OCI-LY1 (cell line): Measurements from ENCODE around the gene MXI1.

ENCODE experiments used
- H2AFZ ChIP-seq: fragments of 200-600 bp; sonication (generic), shearing (Covaris generic); 2 replicates; pipeline ENCODE4 v1.6.0; 2014; ENCODE audit warnings: antibody characterized with exemption, mild to moderate bottlenecking, low read length
- H3F3A ChIP-seq: fragments of 200-600 bp; sonication (generic), shearing (Covaris generic); 2 replicates; pipeline ENCODE4 v1.6.0; 2014; ENCODE audit warnings: mild to moderate bottlenecking, antibody characterized with exemption, low read length, moderate library complexity; ENCODE audit not compliant: insufficient read depth
- H3K27ac ChIP-seq: fragments of 200-600 bp; sonication (generic); 2 replicates; pipeline ENCODE4 v1.5.1; 2014; ENCODE audit warnings: low read length, mixed run types, mild to moderate bottlenecking, low read depth; ENCODE audit not compliant: poor library complexity, severe bottlenecking
- H3K27me3 ChIP-seq: fragments of 200-600 bp; sonication (generic); 2 replicates; pipeline ENCODE4 v1.6.0; 2014; ENCODE audit warnings: antibody characterized with exemption, mild to moderate bottlenecking, low read length, moderate library complexity; ENCODE audit not compliant: insufficient read depth
- H3K36me3 ChIP-seq: fragments of 200-600 bp; sonication (generic); 2 replicates; pipeline ENCODE4 v1.6.1; 2014; ENCODE audit warnings: mild to moderate bottlenecking, antibody characterized with exemption, low read length, moderate library complexity, mixed read lengths; ENCODE audit not compliant: insufficient read depth
- H3K4me1 ChIP-seq: fragments of 200-600 bp; sonication (generic); 2 replicates; pipeline ENCODE4 v1.5.1; 2014; ENCODE audit warnings: mild to moderate bottlenecking, low read length, moderate library complexity; ENCODE audit not compliant: insufficient read depth, severe bottlenecking
- H3K4me2 ChIP-seq: fragments of 200-600 bp; sonication (generic), shearing (Covaris generic); 2 replicates; pipeline ENCODE4 v1.6.1; 2014; ENCODE audit warnings: low read length
- H3K4me3 ChIP-seq: fragments of 200-600 bp; sonication (generic); 2 replicates; pipeline ENCODE4 v1.5.1; 2014; ENCODE audit warnings: low read length, low read depth, mild to moderate bottlenecking, mixed read lengths; ENCODE audit not compliant: poor library complexity, severe bottlenecking
- H3K79me2 ChIP-seq: fragments of 200-600 bp; shearing (Covaris generic); 2 replicates; pipeline ENCODE4 v1.6.1; 2016; ENCODE audit warnings: mixed run types, low read length, mixed read lengths; ENCODE audit not compliant: insufficient read depth
- H3K9ac ChIP-seq: fragments of 200-600 bp; sonication (generic), shearing (Covaris generic); 2 replicates; pipeline ENCODE4 v1.6.1; 2014; ENCODE audit warnings: mild to moderate bottlenecking, low read length, mixed read lengths
- H3K9me2 ChIP-seq: fragments of 200-600 bp; sonication (generic), shearing (Covaris generic); 2 replicates; pipeline ENCODE4 v1.6.1; 2014; ENCODE audit warnings: low read depth, mild to moderate bottlenecking, low read length, mixed read lengths
- H3K9me3 ChIP-seq: fragments of 200-600 bp; shearing (Covaris generic); 2 replicates; pipeline ENCODE4 v1.6.1; 2014; ENCODE audit warnings: low read length, mixed read lengths
- H4K20me1 ChIP-seq: fragments of 200-600 bp; sonication (generic), shearing (Covaris generic); 2 replicates; pipeline ENCODE4 v1.6.0; 2016; ENCODE audit warnings: mild to moderate bottlenecking, low read length; ENCODE audit not compliant: insufficient read depth
- CTCF ChIP-seq: fragments of 200-600 bp; sonication (generic), shearing (Covaris generic); IDR thresholded peaks from 2 replicates; pipeline ENCODE4 v1.5.1; 2017; ENCODE audit warnings: mild to moderate bottlenecking, antibody characterized with exemption, low read length, moderate library complexity, mixed read lengths
- EZH2 ChIP-seq: fragments of 200-600 bp; sonication (generic), shearing (Covaris generic); IDR thresholded peaks from 2 replicates; pipeline ENCODE4 v1.8.0; 2017; ENCODE audit warnings: borderline replicate concordance, mixed run types, mild to moderate bottlenecking, antibody characterized with exemption, low read length, moderate library complexity, mixed read lengths

MXI1 gene

GRCh38 chr10:110241407-110241806, 34.0 kb downstream of the MXI1 start:
- H3K27ac ChIP-seq: no peak overlapping the region
- no peak overlapping the region for H3K4me2 ChIP-seq
- no peak overlapping the region for H3K4me3 ChIP-seq
- H3K27me3 ChIP-seq: no peaks in the 10 kb centered on the region
- peaks cover 43% of the 10 kb centered on the region for H3K36me3 ChIP-seq
- no peak for TF ChIP-seq CTCF
- TF ChIP-seq EZH2: no peak
- no peaks in the 10 kb centered on the region for H4K20me1 ChIP-seq
- H3K79me2 ChIP-seq: peaks cover 38% of the 10 kb centered on the region
- H2AFZ ChIP-seq: no peak overlapping the region
- H3K4me1 ChIP-seq: peaks cover 15% of the 10 kb centered on the region
- no peaks in the 10 kb centered on the region for H3K9me3 ChIP-seq
- no peak overlapping the region for H3K9ac ChIP-seq
- H3K9me2 ChIP-seq: no peaks in the 10 kb centered on the region
- H3F3A ChIP-seq: no peaks in the 10 kb centered on the region

DNA sequence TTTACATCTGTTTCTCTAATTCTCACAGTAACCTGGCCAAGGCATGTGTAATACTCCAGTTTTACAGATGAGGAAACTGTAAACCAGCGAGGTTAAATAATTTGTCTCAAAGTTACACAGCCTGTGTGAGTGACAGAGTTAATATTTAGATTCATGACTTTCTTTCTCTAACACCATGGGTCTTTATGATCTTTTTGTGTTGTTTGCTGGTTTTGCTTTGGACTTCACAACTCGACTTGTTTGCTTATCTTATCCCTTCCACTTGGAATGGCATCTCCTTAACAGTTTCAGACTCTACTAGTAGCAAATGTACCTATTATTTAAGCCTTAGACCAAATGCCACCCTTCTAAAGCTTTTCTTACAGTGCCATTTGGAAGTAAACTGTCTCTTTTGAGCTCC, 34.4 kb downstream of the MXI1 start:
- Histone ChIP-seq H2AFZ (no peak overlapping the region), H3K9me3 (no peaks in the 10 kb centered on the region), H4K20me1 (no peaks in the 10 kb centered on the region), H3K4me3 (no peak overlapping the region), H3K27ac (no peak overlapping the region), H3F3A (no peaks in the 10 kb centered on the region), H3K9me2 (no peaks in the 10 kb centered on the region), H3K36me3 (peaks cover 43% of the 10 kb centered on the region), H3K4me2 (no peak overlapping the region), H3K4me1 (peaks cover 15% of the 10 kb centered on the region), H3K9ac (no peak overlapping the region), H3K79me2 (peaks cover 38% of the 10 kb centered on the region), H3K27me3 (no peaks in the 10 kb centered on the region)
- TF ChIP-seq EZH2 (no peak), CTCF (no peak)

- Histone ChIP-seq H3K9ac (no peak overlapping the region), H2AFZ (no peak overlapping the region), H3K9me3 (no peaks in the 10 kb centered on the region), H3K4me2 (no peak overlapping the region), H3K27ac (no peak overlapping the region), H3K9me2 (no peaks in the 10 kb centered on the region), H3K4me1 (peaks cover 15% of the 10 kb centered on the region), H4K20me1 (no peaks in the 10 kb centered on the region), H3K4me3 (no peak overlapping the region), H3F3A (no peaks in the 10 kb centered on the region), H3K27me3 (no peaks in the 10 kb centered on the region), H3K79me2 (peaks cover 38% of the 10 kb centered on the region), H3K36me3 (peaks cover 38% of the 10 kb centered on the region)
- TF ChIP-seq EZH2 (no peak), CTCF (no peak)
These were observed 35.1 kb downstream of the MXI1 start for GRCh38 chr10:110242511-110242910.
